NB4 (cell line): ENCODE results near the gene AQP1.

ENCODE experiments used
- DNase-seq: peaks from one replicate; pipeline ENCODE4 v3.0.0; 2010; ENCODE audit warnings: low read depth
- H3K4me3 ChIP-seq: one replicate; pipeline ENCODE4 v1.5.1; 2011; ENCODE audit warnings: mild to moderate bottlenecking, low read depth, low read length, moderate library complexity
- MYC ChIP-seq: IDR thresholded peaks from 2 replicates; pipeline ENCODE4 v1.6.1; 2011; ENCODE audit warnings: low read depth, low read length
- POLR2A ChIP-seq: IDR thresholded peaks from 2 replicates; pipeline ENCODE4 v1.6.1; 2011; ENCODE audit warnings: mild to moderate bottlenecking; ENCODE audit not compliant: insufficient read length; ENCODE audit errors: extremely low read depth
- TF ChIP-seq, protein P1 (sequence below): IDR thresholded peaks from 2 replicates; pipeline ENCODE4 v1.6.1; 2011; ENCODE audit warnings: low read depth, low read length
- TF ChIP-seq, protein P2 (sequence below): IDR thresholded peaks from one replicate; pipeline ENCODE4 v1.5.1; 2012; ENCODE audit warnings: low read depth, low read length

The AQP1 gene

DNA sequence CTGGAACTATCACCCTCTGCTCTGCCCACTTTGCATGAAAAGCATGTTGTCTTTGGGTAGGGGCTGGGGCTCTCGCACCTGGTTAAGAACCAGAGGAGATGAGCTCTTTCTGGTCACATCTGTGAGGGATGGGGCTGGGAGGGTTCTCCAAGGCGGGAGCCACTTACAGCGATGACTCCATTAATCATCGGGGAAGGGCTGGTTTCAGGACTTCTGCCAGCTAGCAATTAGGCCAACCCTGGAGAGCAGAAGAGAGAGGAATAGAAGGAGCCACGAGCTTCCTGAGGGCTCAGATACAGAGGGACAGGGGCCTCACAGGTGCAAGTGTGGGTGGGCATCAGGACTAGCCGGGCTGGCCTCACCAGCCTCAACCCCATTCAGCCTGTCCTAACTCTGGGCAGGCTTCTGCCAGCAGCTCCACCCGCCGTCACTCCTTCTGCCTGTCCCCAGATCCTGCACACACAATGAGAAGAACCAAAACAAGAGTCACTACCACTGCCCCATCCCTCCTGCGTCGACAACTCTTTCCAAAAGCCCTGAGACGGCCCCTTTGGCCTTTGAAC lies 8.4 kb downstream of the AQP1 start:
- no peak overlapping the region for H3K4me3 ChIP-seq
- DNase-seq, result no peak
- TF ChIP-seq, protein P1, sequence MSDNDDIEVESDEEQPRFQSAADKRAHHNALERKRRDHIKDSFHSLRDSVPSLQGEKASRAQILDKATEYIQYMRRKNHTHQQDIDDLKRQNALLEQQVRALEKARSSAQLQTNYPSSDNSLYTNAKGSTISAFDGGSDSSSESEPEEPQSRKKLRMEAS, result no peak
- TF ChIP-seq POLR2A (no peak), MYC (no peak)
- TF ChIP-seq, protein P2, sequence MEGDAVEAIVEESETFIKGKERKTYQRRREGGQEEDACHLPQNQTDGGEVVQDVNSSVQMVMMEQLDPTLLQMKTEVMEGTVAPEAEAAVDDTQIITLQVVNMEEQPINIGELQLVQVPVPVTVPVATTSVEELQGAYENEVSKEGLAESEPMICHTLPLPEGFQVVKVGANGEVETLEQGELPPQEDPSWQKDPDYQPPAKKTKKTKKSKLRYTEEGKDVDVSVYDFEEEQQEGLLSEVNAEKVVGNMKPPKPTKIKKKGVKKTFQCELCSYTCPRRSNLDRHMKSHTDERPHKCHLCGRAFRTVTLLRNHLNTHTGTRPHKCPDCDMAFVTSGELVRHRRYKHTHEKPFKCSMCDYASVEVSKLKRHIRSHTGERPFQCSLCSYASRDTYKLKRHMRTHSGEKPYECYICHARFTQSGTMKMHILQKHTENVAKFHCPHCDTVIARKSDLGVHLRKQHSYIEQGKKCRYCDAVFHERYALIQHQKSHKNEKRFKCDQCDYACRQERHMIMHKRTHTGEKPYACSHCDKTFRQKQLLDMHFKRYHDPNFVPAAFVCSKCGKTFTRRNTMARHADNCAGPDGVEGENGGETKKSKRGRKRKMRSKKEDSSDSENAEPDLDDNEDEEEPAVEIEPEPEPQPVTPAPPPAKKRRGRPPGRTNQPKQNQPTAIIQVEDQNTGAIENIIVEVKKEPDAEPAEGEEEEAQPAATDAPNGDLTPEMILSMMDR, result no peak

DNA sequence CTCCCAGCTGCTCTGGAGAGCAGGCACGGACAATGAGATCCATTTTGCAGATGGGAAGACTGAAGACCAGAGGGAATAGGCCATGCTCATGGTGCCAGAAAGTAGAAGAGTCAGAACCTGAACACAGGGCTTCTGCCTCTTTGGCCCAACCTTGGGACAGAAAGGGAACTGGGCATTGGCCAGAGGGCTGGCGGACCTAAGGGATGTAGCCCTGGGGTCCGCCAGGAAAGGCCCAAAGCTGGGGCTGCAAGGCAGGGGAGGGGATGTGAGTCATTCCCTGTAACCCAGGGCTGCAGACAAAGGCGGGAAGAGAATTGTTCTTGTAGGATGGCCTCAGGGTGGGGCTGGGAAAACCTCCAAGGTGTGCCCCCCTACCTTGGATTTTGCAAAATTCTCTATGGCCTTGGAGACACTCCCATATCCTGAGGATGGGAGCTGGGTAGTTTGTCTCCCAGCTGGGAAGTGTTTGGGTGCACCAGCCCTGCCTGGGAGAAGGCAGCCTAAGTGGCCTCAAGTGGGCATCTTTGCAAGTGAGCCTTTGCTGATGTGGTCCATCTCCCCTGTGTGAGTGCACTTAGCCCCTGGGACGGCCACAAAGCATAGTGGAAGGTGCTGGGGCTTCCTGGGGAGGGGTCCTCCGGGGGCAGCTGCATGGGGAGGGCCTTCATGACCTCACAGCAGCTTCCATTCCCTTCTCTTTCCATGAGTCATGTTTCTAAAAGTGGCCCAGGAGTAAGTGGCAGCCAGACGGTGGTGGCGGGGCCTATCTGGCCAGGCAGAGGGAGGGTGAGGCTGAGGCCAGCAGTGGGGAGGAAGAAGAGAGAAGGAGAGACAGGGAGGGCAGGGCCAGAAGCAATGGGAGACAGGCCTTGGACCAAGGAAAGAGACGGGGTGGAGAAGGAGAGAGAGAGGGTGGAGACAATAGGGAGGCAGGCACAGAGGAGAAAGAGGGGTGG lies 9.2 kb downstream of the AQP1 start:
- no peak for DNase-seq
- no peak for TF ChIP-seq MYC
- TF ChIP-seq, protein P2, result no peak
- TF ChIP-seq POLR2A, result no peak
- TF ChIP-seq, protein P1, result no peak
- no peak overlapping the region for H3K4me3 ChIP-seq

DNA sequence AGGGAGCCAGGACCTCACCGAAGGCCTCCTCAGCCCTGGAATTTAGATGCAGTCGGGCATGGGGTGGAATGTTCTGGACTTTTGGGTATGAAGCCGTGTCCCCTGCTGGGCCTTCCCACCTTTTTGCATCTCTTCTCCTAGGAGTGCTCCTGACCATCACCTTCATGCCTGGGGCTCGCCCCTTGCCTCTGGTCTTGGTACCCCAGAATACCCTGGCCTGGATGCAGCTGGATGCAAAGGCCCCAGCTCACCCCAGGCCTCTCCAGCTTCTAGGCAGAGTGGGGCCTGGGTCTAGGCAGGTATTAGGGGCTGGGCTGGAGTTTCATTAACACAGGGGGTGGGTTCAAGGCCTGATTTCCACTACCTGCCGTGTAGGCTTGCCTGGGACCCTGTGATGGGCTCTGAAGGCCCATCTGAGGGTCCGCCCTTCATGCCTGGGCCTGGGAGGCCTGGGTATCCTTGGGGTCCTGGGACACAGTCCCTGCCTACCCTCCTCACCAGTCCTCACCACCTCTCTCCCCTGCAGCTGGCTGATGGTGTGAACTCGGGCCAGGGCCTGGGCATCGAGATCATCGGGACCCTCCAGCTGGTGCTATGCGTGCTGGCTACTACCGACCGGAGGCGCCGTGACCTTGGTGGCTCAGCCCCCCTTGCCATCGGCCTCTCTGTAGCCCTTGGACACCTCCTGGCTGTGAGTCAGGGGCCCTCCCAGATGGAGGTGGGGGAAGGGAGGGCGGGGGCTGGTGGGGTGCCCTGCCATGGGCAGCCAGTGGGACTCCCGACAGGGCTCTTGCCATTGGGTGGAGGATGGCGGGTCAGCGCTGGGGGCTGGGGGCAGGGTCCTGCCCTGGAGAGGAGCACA lies 10.1 kb downstream of the AQP1 start:
- H3K4me3 ChIP-seq, result no peak overlapping the region
- TF ChIP-seq POLR2A (no peak), MYC (no peak)
- TF ChIP-seq, protein P2, result no peak
- TF ChIP-seq, protein P1, result no peak
- no peak for DNase-seq

DNA sequence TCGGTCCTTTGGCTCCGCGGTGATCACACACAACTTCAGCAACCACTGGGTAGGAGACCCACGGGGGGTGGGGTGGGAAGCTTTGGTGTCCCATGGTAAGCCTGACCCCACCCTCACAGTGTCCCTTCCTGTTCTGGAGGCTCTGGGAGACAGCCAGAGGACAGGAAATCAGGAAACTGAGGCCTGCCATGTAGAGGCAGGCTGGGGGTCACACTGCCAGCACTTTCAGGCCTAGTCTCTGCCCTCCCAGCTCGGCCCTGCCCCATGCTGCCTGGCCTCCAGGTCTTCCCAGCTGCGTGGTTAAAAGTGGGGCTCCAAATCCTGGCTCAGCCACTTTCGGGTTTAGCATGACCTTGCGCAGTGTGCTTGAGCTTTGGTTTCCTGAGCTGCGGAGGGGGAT lies 10.9 kb downstream of the AQP1 start:
- no peak overlapping the region for H3K4me3 ChIP-seq
- TF ChIP-seq, protein P2, result no peak
- TF ChIP-seq, protein P1, result no peak
- TF ChIP-seq MYC (no peak), POLR2A (no peak)
- DNase-seq, result no peak

DNA sequence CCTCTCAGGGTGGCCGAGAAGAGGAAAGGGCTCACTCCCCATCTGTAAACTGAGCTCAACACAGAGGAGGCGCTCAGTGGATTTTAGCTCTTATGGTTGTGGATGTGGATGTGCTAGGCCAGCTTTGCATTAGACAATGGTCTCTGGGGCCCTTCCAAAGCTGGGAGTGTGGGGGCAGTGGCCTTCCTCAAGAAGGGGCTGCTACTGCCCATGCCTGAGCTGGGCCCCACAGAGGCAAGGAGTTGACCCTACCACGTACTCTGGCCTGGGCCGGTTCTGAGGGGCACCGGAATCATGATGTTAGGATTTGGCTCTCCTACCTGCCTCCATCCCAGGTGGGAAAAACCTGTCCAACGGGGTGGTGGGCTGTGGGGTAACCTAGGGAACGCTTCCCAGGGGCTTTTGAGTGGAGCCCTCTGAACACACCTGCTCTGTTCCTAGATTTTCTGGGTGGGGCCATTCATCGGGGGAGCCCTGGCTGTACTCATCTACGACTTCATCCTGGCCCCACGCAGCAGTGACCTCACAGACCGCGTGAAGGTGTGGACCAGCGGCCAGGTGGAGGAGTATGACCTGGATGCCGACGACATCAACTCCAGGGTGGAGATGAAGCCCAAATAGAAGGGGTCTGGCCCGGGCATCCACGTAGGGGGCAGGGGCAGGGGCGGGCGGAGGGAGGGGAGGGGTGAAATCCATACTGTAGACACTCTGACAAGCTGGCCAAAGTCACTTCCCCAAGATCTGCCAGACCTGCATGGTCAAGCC lies 11.5 kb downstream of the AQP1 start:
- TF ChIP-seq, protein P1, result no peak
- TF ChIP-seq MYC (no peak), POLR2A (no peak)
- TF ChIP-seq, protein P2, result no peak
- H3K4me3 ChIP-seq, result no peak overlapping the region
- no peak for DNase-seq
